ENCODE data around the gene TBPL1. TPM values are rescaled to one million over a fixed set of nuclear protein-coding genes. Genes with fewer than 3 reads are reported as not detected.
A peak's percentile ranks its signal among the peaks of the same experiment; 100 is the strongest.

The TBPL1 gene
- total and polyA plus RNA-seq, 5 experiments from 2014 or later, result 40.8 to 55.7 (median 42.0) TPM

- Mint-ChIP-seq H3K27me3 (peaks cover 1 to 18% (median 12%) of the 10 kb centered on the region in 5 donors), H3K36me3 (no peaks in the 10 kb centered on the region), H3K4me1 (no peaks in the 10 kb centered on the region), H3K4me3 (no peak overlapping the region), H3K27ac (no peak overlapping the region), H3K9me3 (no peaks in the 10 kb centered on the region)
- DNase-seq, result no peak
- POLR2A ChIA-PET, result no interaction called here
- ATAC-seq, result no peak
These were observed 50.5 kb downstream of the TBPL1 start for GRCh38 chr6:134003542-134003951.

DNA sequence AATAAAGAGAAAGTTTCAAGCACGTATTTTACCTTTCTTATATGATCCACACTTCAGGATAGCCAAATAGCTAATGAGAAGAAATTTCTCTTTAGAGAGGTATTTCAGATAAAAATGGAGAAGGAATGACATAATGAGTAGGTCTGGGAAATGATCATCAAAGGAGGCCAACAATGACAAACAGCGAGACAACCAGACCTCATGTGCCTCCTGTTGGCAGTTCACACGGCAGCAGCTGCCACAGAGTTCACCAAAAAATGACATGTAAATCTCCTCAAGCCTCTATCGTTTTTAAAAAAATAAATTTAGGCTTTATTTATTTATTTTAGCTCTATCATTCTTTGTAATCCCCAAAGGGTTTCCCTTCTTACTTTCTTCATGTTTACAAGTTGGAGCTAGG lies 51.7 kb downstream of the TBPL1 start:
- H3K36me3 Mint-ChIP-seq, result no peaks in the 10 kb centered on the region
- H3K9me3 Mint-ChIP-seq, result no peaks in the 10 kb centered on the region
- no peak overlapping the region for H3K4me3 Mint-ChIP-seq
- DNase-seq (no peak), ATAC-seq (no peak)
- POLR2A ChIA-PET, result no interaction called here
- no peaks in the 10 kb centered on the region for H3K4me1 Mint-ChIP-seq
- H3K27ac Mint-ChIP-seq, result no peak overlapping the region
- peaks cover 0 to 18% (median 12%) of the 10 kb centered on the region in 5 donors for H3K27me3 Mint-ChIP-seq

GRCh38 chr6:134005800-134006199 lies 52.8 kb downstream of the TBPL1 start:
- H3K9me3 Mint-ChIP-seq, result no peaks in the 10 kb centered on the region
- DNase-seq, result no peak
- H3K4me3 Mint-ChIP-seq, result no peak overlapping the region
- ATAC-seq, result no peak
- H3K4me1 Mint-ChIP-seq, result no peaks in the 10 kb centered on the region
- no peaks in the 10 kb centered on the region for H3K36me3 Mint-ChIP-seq
- POLR2A ChIA-PET, result no interaction called here
- H3K27me3 Mint-ChIP-seq, result peaks cover 0 to 18% (median 8%) of the 10 kb centered on the region in 5 donors
- H3K27ac Mint-ChIP-seq, result no peak overlapping the region

- Mint-ChIP-seq H3K27me3 (peaks cover 0 to 18% (median 8%) of the 10 kb centered on the region in 5 donors), H3K4me3 (no peak overlapping the region), H3K4me1 (no peaks in the 10 kb centered on the region), H3K36me3 (no peaks in the 10 kb centered on the region), H3K27ac (peak overlapping the region in 2 of 10 donors; percentile 15 to 53), H3K9me3 (no peaks in the 10 kb centered on the region)
- POLR2A ChIA-PET, result no interaction called here
- DNase-seq, result no peak
- no peak for ATAC-seq
These were observed 54.1 kb downstream of the TBPL1 start for GRCh38 chr6:134007077-134007476.

- H3K9me3 Mint-ChIP-seq, result no peaks in the 10 kb centered on the region
- no peak overlapping the region for H3K4me3 Mint-ChIP-seq
- H3K36me3 Mint-ChIP-seq, result no peaks in the 10 kb centered on the region
- DNase-seq, result no peak
- no peaks in the 10 kb centered on the region for H3K4me1 Mint-ChIP-seq
- no peak overlapping the region for H3K27ac Mint-ChIP-seq
- POLR2A ChIA-PET, result no interaction called here
- peaks cover 1 to 11% (median 8%) of the 10 kb centered on the region in 5 donors for H3K27me3 Mint-ChIP-seq
- no peak for ATAC-seq
These were observed 56.9 kb downstream of the TBPL1 start for GRCh38 chr6:134009876-134010275.

DNA sequence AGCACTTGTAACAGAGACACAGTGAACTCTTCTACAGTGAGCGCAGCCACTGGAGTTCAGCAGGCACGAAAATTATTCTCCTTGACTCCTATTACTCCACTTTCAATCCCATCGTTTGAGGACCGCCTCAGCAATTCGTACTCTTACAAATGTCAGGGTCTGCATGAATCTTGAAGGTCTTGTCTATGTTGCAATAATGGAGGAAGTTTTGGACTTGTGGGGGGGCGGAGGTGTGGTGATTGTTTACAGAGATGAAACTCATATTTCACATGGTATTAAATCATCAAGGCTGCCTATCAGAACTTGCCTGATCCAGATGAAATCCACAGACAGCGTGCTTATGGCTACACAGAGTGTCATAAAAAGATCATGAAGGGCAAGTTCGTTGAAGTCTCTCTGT lies 57.4 kb downstream of the TBPL1 start:
- Mint-ChIP-seq H3K27me3 (peaks cover 1 to 11% (median 6%) of the 10 kb centered on the region in 5 donors), H3K4me3 (no peak overlapping the region), H3K4me1 (no peaks in the 10 kb centered on the region), H3K9me3 (no peaks in the 10 kb centered on the region), H3K27ac (no peak overlapping the region), H3K36me3 (no peaks in the 10 kb centered on the region)
- DNase-seq (no peak), ATAC-seq (no peak)
- POLR2A ChIA-PET, result no interaction called here

GRCh38 chr6:134010974-134011373 lies 58.0 kb downstream of the TBPL1 start:
- Mint-ChIP-seq H3K4me3 (no peak overlapping the region), H3K9me3 (no peaks in the 10 kb centered on the region), H3K27me3 (peaks cover under 1 to 9% (median 4%) of the 10 kb centered on the region in 5 donors), H3K4me1 (no peaks in the 10 kb centered on the region), H3K27ac (no peak overlapping the region), H3K36me3 (no peaks in the 10 kb centered on the region)
- ATAC-seq (no peak), DNase-seq (no peak)
- POLR2A ChIA-PET, result no interaction called here

DNA sequence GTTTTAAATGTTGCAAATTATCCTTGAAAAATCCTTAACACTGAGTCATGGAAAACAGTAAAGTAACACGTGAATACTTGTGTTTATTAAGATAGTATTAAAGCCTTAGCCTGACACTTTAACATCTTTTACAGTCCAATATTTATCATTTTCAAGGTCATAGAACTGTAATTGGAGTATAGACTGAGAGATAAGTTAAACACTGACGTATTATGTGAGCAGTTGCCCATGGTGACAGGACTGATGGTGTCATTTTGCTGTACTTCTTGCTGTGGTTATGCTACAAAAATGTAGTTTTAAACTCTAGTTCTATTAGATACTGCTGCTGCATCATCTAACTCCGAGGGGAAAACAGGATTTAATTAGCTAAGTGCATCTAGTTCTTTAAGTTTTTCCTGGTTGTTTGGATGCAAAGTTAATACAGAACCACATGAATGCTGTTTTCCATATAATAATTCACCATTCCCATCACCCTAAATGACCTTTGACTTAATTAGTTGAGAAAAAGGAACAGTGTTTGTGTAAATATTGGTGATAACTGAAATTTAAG lies 61.6 kb downstream of the TBPL1 start:
- H3K4me1 Mint-ChIP-seq, result no peaks in the 10 kb centered on the region
- ATAC-seq (no peak), DNase-seq (no peak)
- H3K9me3 Mint-ChIP-seq, result peaks cover 0 to 2% (median 0%) of the 10 kb centered on the region in 9 donors
- H3K27ac Mint-ChIP-seq, result no peak overlapping the region
- no peaks in the 10 kb centered on the region for H3K36me3 Mint-ChIP-seq
- no peak overlapping the region for H3K4me3 Mint-ChIP-seq
- POLR2A ChIA-PET, result no interaction called here
- H3K27me3 Mint-ChIP-seq, result peaks cover 0 to 18% (median 9%) of the 10 kb centered on the region in 5 donors

DNA sequence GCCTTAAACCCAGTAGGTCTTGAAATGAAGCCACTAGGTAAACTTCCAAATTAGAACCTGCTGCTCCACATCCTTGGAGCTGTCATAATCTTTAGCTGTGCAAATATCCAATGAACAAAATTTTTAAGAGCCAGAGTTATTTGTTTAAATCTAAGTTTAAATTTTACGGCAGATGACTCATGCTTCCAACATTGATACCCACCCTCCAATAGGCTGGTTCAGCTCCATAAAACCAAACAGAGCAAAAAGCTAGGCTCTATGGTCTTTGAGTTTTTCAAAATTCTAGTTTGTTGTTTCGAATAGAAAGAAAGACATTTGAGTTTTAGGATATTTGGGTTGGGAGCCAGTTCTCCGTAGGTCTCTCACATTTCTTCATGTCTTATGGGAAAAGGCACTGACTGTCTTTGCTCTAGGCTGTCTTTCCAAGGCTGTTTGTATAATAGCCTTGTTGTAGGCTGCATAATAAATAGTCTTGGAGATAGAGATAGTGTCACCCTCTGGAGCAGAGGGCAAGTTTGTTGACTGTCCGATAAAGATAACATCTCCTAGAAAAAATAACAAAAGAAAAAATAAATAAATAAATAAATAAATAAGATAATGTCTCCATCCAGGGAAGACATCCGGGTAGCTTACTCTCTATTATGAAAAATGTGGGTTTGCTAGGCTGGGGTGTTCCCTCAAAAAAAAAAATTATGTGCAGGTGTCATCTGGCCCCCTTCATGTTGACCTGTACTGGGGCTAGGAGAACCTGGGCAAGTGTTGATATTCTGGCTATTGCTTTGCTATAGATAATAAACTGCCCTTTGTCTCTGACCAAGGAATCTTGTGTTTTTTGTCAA lies 62.9 kb downstream of the TBPL1 start:
- POLR2A ChIA-PET, result no interaction called here
- Mint-ChIP-seq H3K4me3 (no peak overlapping the region), H3K36me3 (no peaks in the 10 kb centered on the region), H3K9me3 (peaks cover 0 to 2% (median 0%) of the 10 kb centered on the region in 9 donors), H3K27me3 (peaks cover 0 to 18% (median 9%) of the 10 kb centered on the region in 5 donors), H3K4me1 (peaks cover 0 to 2% (median 0%) of the 10 kb centered on the region in 4 donors), H3K27ac (no peak overlapping the region)
- no peak for ATAC-seq
- DNase-seq, result no peak

GRCh38 chr6:134016558-134016814 lies 63.5 kb downstream of the TBPL1 start:
- H3K9me3 Mint-ChIP-seq, result peaks cover 0 to 2% (median 0%) of the 10 kb centered on the region in 9 donors
- no peak for ATAC-seq
- H3K36me3 Mint-ChIP-seq, result no peaks in the 10 kb centered on the region
- H3K27ac Mint-ChIP-seq, result no peak overlapping the region
- DNase-seq, result no peak
- peaks cover 0 to 4% (median 2%) of the 10 kb centered on the region in 4 donors for H3K4me1 Mint-ChIP-seq
- POLR2A ChIA-PET, result no interaction called here
- H3K4me3 Mint-ChIP-seq, result no peak overlapping the region
- H3K27me3 Mint-ChIP-seq, result peaks cover 1 to 19% (median 9%) of the 10 kb centered on the region in 5 donors

DNA sequence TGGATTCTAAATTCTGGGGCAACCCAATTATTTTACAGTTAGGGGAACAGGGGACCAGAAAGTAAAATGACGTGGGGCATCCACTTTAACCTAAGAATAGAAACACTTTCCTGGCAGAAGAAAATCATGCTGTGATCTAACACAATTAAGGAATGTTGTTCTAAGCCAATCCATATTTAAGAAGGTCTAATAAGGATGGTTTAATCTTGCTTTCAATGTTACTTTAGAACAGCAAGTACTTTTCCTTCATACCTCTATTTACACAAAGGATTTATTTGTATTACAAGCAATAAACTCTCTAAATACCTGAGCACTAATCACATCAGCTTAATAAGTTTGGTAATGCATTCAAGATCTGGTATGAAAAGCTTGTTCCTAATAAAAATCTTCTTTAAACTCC lies 67.0 kb downstream of the TBPL1 start:
- H3K27me3 Mint-ChIP-seq, result peaks cover 0 to 14% (median 5%) of the 10 kb centered on the region in 5 donors
- ATAC-seq (no peak), DNase-seq (no peak)
- H3K27ac Mint-ChIP-seq, result no peak overlapping the region
- no peaks in the 10 kb centered on the region for H3K36me3 Mint-ChIP-seq
- H3K9me3 Mint-ChIP-seq, result peaks cover 0 to 2% (median 0%) of the 10 kb centered on the region in 9 donors
- H3K4me3 Mint-ChIP-seq, result no peak overlapping the region
- H3K4me1 Mint-ChIP-seq, result peaks cover 0 to 9% (median 5%) of the 10 kb centered on the region in 4 donors
- POLR2A ChIA-PET, result no interaction called here

- peaks cover 0 to 2% (median 0%) of the 10 kb centered on the region in 9 donors for H3K9me3 Mint-ChIP-seq
- no peak overlapping the region for H3K27ac Mint-ChIP-seq
- H3K4me1 Mint-ChIP-seq, result peaks cover 0 to 9% (median 5%) of the 10 kb centered on the region in 4 donors
- DNase-seq, result no peak
- H3K27me3 Mint-ChIP-seq, result peaks cover 0 to 14% (median 5%) of the 10 kb centered on the region in 5 donors
- POLR2A ChIA-PET, result no interaction called here
- H3K36me3 Mint-ChIP-seq, result no peaks in the 10 kb centered on the region
- ATAC-seq, result no peak
- no peak overlapping the region for H3K4me3 Mint-ChIP-seq
These were observed 67.5 kb downstream of the TBPL1 start for GRCh38 chr6:134020543-134020942.

GRCh38 chr6:134020968-134021367 lies 67.9 kb downstream of the TBPL1 start:
- Mint-ChIP-seq H3K27me3 (peaks cover 0 to 14% (median 5%) of the 10 kb centered on the region in 5 donors), H3K4me1 (peaks cover 0 to 9% (median 5%) of the 10 kb centered on the region in 4 donors), H3K9me3 (peaks cover 0 to 2% (median 0%) of the 10 kb centered on the region in 9 donors), H3K36me3 (no peaks in the 10 kb centered on the region), H3K27ac (no peak overlapping the region), H3K4me3 (no peak overlapping the region)
- POLR2A ChIA-PET, result no interaction called here
- no peak for DNase-seq
- no peak for ATAC-seq
